ENCODE data around the gene SPATA31C2.
"Not testable (repeated sequence)": the region's sequence is repeated elsewhere in the genome, so short reads cannot be mapped to it uniquely, and the experiment has no call there.

DNA sequence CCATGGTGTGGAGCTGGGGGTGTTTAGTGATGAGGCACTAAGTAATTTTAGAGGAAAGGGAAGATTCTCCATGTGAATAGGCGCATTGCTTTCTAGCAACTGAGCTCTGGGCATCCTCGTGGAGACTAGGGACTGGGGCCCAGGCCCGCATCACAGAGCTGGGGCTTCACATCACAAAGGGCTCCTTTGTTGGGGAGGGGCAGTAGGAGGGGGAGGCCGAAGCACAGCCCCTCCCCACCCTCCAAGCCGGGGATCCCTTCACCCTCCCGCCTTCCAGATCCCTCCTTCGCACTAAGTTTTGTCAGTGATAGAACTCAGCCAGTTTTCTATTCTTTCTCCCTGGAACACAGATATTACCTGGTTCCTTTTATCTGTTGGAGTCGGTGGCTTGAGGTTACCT, at the start of gene SPATA31C2:
- not testable (repeated sequence) for TF ChIP-seq CTCF (conservative IDR thresholded peaks at IDR 0.05; ENCODE audit: low read length); EZH2phosphoT487 (IDR thresholded peaks at IDR 0.05; ENCODE audit: borderline replicate concordance)
